ENCODE data around the gene WDR35. TPM values are rescaled to one million over a fixed set of nuclear protein-coding genes. Genes with fewer than 3 reads are reported as not detected.

The WDR35 gene
- 10 to 100 TPM in 1 of 3 donors, 1 to 10 TPM in 2; 8.6 to 10.6 (median 9.0) TPM for total RNA-seq

DNA sequence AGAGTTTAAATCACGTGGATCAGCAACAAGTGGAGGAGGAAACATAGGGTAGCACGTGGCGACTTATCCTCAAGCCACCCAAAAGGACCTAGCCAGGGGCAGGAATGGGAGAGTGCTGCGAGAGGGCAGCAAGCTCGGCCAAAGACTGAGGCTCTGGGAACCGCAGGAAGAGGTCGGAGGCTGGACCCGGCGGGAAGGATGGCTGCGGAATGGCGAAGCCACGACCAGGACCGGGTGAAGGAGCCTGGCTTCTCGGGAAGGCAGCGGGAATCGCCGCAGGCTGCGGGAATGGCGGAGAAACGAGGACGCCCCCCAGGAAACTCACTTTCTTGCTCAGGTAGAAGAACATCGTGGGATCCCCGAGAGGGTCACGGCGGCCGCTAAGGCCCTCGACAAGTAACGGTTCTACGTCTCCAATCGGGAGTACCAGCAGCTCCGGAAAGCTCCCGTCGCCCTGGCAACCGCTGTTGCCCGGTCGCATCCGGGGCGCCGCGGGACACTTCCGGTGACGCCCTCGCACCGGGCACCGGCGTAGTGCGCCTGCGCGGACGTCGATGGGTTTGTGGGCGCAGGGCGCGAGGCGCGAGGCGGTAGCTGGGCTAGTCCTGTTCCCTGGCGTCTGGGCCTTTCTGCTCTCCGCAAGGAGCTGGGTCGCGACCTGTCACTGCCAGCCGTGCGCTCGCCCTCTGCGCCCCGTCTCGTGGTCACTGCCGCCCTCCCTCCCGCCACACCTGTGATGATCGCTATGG is at the start of gene WDR35:
TSS of gene WDR35 (minus strand) at position 439 of the 749 bp plus-strand sequence. CDS start at position 349, 90 bp downstream.
- H3K9me3 Mint-ChIP-seq, result peaks cover 5% of the 10 kb centered on the region
- peaks cover 1% of the 10 kb centered on the region for H3K36me3 Mint-ChIP-seq (ENCODE audit: insufficient read depth)
- H3K4me3 Mint-ChIP-seq, result peak within 1 kb of the TSS; percentile 90
- DNase-seq, result peak; percentile 90
- H3K27me3 Mint-ChIP-seq (ENCODE audit: low read depth), result peaks cover 18% of the 10 kb centered on the region
- peak; percentile 96 for ATAC-seq
- peaks cover 21% of the 10 kb centered on the region for H3K4me1 Mint-ChIP-seq (ENCODE audit: low read depth)

GRCh38 chr2:20037660-20038059 is 47.8 kb upstream of the WDR35 start:
- H3K4me3 Mint-ChIP-seq, result no peak overlapping the region
- no peaks in the 10 kb centered on the region for H3K9me3 Mint-ChIP-seq

GRCh38 chr2:20035955-20036666 is 46.2 kb upstream of the WDR35 start:
- peaks cover 1% of the 10 kb centered on the region for H3K4me1 Mint-ChIP-seq (ENCODE audit: low read depth)
- DNase-seq (no peak), ATAC-seq (no peak)
- H3K4me3 Mint-ChIP-seq, result no peak overlapping the region
- H3K9me3 Mint-ChIP-seq, result no peaks in the 10 kb centered on the region
- H3K36me3 Mint-ChIP-seq (ENCODE audit: insufficient read depth), result peaks cover 60% of the 10 kb centered on the region
- no peaks in the 10 kb centered on the region for H3K27me3 Mint-ChIP-seq (ENCODE audit: low read depth)

More at GRCh38 chr2:20037660-20038059, 47.8 kb upstream of the WDR35 start:
- peaks cover 1% of the 10 kb centered on the region for H3K4me1 Mint-ChIP-seq (ENCODE audit: low read depth)
- H3K36me3 Mint-ChIP-seq (ENCODE audit: insufficient read depth), result peaks cover 45% of the 10 kb centered on the region
- ATAC-seq, result no peak
- DNase-seq, result no peak
- H3K27me3 Mint-ChIP-seq (ENCODE audit: low read depth), result no peaks in the 10 kb centered on the region

GRCh38 chr2:20034821-20035220 is 44.9 kb upstream of the WDR35 start:
- Mint-ChIP-seq H3K4me1 (ENCODE audit: low read depth) (no peaks in the 10 kb centered on the region), H3K27me3 (ENCODE audit: low read depth) (no peaks in the 10 kb centered on the region), H3K9me3 (peaks cover 5% of the 10 kb centered on the region), H3K4me3 (no peak overlapping the region), H3K36me3 (ENCODE audit: insufficient read depth) (peaks cover 71% of the 10 kb centered on the region)
- ATAC-seq (no peak), DNase-seq (no peak)

GRCh38 chr2:20034218-20034617 is 44.3 kb upstream of the WDR35 start:
- Mint-ChIP-seq H3K27me3 (ENCODE audit: low read depth) (no peaks in the 10 kb centered on the region), H3K36me3 (ENCODE audit: insufficient read depth) (peaks cover 77% of the 10 kb centered on the region), H3K9me3 (peaks cover 5% of the 10 kb centered on the region), H3K4me1 (ENCODE audit: low read depth) (no peaks in the 10 kb centered on the region), H3K4me3 (no peak overlapping the region)
- no peak for ATAC-seq
- DNase-seq, result no peak

DNA sequence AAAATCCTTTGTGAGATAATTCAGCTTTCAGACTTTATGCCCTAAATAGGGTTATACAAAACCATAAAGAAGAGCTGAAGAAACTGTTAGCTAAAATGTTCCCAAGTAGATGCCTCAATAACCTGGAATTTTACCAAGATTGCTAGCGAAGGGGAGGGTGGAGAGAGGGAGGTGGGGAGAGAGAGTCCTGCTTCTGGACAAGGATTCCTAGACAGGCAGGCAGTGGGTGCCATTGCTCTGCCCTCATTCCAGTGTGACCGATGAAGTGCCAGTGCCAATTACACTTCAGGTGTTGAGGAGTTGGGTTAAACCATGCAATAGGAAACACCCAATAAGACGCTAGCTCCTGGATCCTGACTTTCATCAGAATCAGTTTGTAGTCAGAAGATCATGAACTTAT is 43.4 kb upstream of the WDR35 start:
- H3K9me3 Mint-ChIP-seq, result peaks cover 5% of the 10 kb centered on the region
- H3K36me3 Mint-ChIP-seq (ENCODE audit: insufficient read depth), result peaks cover 81% of the 10 kb centered on the region
- H3K4me1 Mint-ChIP-seq (ENCODE audit: low read depth), result no peaks in the 10 kb centered on the region
- no peak for ATAC-seq
- DNase-seq, result no peak
- H3K27me3 Mint-ChIP-seq (ENCODE audit: low read depth), result no peaks in the 10 kb centered on the region
- H3K4me3 Mint-ChIP-seq, result no peak overlapping the region

DNA sequence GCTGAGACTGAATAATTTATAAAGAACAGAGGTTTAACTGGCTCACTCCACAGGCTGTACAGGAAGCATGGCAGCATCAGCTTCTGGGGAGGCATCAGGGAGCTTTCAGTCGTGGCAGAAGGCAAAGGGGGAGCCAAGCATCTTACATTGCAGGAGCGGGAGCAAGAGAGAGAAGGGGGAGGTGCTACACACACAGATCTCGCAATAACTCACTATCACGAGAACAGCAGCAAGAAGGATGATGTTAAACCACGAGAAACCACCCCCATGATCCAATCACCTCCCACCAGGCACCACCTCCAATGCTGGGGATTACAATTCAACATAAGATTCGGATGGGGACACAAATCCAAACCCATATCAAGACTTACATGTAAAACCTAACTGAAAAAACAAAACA is 40.3 kb upstream of the WDR35 start:
- H3K36me3 Mint-ChIP-seq (ENCODE audit: insufficient read depth), result peaks cover 66% of the 10 kb centered on the region

DNA sequence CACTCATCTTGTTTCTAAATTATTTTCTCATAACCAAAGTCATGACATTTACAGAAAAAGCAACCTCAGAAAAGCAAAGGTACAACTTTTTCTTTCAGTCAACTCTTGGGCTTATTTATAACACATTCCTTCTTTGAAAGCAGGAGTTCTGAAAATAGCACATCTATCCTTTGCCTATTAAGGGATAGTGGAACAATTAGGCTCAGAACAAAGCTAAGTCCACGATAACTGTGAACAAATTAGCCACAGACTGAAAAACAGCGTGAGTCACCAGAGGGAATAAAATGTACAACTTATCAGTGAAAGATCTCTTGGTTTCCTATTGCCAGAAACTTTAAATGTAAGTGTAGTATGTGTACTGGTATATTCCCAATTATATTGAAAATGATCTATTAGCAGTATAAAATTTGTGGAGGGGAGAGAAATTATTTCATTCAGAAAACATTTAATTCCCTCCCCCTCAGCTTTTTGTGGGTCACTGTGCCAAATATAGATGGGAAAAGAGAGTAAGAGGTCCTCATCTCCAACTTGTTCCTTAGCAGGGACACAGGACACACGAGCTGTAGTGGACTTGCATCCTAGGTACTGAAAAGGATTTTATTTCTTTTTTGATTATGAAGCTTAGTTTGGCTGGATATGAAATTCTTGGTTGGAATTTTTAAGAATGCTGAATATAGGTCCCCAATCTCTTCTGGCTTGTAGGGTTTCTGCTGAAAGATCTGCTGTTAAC is 38.0 kb upstream of the WDR35 start:
- Mint-ChIP-seq H3K36me3 (ENCODE audit: insufficient read depth) (peaks cover 57% of the 10 kb centered on the region), H3K4me3 (no peak overlapping the region), H3K4me1 (ENCODE audit: low read depth) (no peaks in the 10 kb centered on the region), H3K27me3 (ENCODE audit: low read depth) (no peaks in the 10 kb centered on the region), H3K9me3 (peaks cover 5% of the 10 kb centered on the region)
- ATAC-seq, result no peak
- no peak for DNase-seq

More for the DNA sequence above, 40.3 kb upstream of the WDR35 start:
- no peak overlapping the region for H3K4me3 Mint-ChIP-seq
- ATAC-seq (no peak), DNase-seq (no peak)
- no peaks in the 10 kb centered on the region for H3K4me1 Mint-ChIP-seq (ENCODE audit: low read depth)
- no peaks in the 10 kb centered on the region for H3K27me3 Mint-ChIP-seq (ENCODE audit: low read depth)
- H3K9me3 Mint-ChIP-seq, result peaks cover 5% of the 10 kb centered on the region

GRCh38 chr2:20027260-20027677 is 37.4 kb upstream of the WDR35 start:
- Mint-ChIP-seq H3K9me3 (peaks cover 5% of the 10 kb centered on the region), H3K4me1 (ENCODE audit: low read depth) (no peaks in the 10 kb centered on the region), H3K27me3 (ENCODE audit: low read depth) (no peaks in the 10 kb centered on the region), H3K4me3 (no peak overlapping the region), H3K36me3 (ENCODE audit: insufficient read depth) (peaks cover 51% of the 10 kb centered on the region)
- DNase-seq, result no peak
- no peak for ATAC-seq

DNA sequence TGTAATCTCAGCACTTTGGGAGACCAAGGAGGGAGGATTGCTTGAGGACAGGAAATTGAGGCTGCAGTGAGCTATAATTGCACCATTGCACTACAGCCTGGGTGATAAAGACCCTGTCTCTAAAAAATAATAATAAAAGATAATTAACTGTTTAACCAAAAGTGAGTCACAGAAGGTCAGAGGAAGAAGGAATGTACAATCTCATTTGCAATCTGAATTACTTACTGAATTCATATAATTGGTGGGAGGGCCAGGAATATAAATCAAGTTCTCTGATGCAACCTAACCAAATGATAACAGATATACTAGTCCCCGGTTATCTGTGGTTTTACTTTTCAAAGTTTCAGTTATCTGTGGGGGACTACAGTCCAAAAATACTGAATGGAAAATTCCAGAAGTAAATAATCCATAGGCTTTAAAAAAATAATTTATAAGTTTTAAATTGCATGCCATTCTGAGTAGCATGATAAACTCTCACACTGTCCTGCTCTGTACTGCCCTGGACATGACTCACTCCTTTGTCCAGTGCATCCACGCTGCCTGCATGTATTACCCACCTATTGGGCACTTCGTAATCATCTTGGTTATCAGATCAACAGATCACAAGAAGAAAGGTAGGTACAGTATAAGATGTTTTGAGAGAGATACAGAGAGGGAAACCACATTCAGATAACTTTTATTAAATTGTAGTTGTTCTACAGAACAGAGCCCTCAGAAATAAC is 35.3 kb upstream of the WDR35 start:
- ATAC-seq, result no peak
- peaks cover 33% of the 10 kb centered on the region for H3K36me3 Mint-ChIP-seq (ENCODE audit: insufficient read depth)
- no peaks in the 10 kb centered on the region for H3K27me3 Mint-ChIP-seq (ENCODE audit: low read depth)
- no peaks in the 10 kb centered on the region for H3K4me1 Mint-ChIP-seq (ENCODE audit: low read depth)
- DNase-seq, result no peak
- no peak overlapping the region for H3K4me3 Mint-ChIP-seq
- peaks cover 14% of the 10 kb centered on the region for H3K9me3 Mint-ChIP-seq

DNA sequence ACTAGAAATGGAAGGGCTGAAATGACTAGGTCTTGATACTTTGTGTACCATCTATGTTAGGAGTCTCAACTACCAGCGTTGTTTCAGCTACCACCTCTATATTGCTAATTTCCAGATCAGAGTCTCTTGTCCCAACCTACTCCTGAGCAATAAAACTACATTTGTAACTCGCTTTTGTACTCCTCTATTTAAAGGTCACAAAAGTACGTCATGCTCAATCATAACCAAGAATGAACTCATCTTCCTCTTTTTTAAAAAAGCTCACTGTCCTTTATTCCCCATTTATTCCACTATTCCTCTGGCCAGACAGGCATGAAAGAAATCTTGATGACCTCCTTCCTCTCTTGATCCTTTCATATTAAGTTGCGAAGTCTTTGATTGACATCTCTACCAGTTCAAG is 33.8 kb upstream of the WDR35 start:
- Mint-ChIP-seq H3K4me3 (no peak overlapping the region), H3K4me1 (ENCODE audit: low read depth) (no peaks in the 10 kb centered on the region), H3K27me3 (ENCODE audit: low read depth) (no peaks in the 10 kb centered on the region), H3K36me3 (ENCODE audit: insufficient read depth) (peaks cover 18% of the 10 kb centered on the region), H3K9me3 (peaks cover 16% of the 10 kb centered on the region)
- DNase-seq (no peak), ATAC-seq (no peak)

DNA sequence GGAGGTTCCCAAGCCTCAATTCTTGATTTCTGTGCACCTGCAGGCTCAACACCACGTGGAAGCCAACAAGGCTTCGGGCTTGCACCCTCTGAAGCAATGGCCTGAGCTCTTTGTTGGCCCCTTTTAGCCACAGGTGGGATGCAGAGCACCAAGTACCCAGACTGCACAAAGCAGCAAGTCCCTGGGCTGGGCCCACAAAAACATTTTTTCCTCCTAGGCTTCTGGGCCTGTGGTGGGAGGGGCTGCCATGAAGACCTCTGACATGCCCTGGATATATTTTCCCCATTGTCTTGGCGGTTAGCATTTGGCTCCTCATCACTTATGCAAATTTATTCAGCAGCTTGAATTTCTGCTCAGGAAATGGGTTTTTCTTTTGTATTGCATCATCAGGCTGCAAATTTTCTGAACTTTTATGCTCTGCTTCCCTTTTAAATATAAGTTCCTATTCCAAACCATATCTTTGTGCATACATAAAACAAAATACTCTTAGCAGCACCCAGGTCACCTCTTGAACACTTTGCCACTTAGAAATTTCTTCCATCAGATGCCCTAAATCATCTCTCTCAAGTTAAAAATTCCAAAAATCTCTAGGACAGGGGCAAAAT is 31.6 kb upstream of the WDR35 start:
- DNase-seq (no peak), ATAC-seq (no peak)
- no peak overlapping the region for H3K4me3 Mint-ChIP-seq
- no peaks in the 10 kb centered on the region for H3K4me1 Mint-ChIP-seq (ENCODE audit: low read depth)
- H3K27me3 Mint-ChIP-seq (ENCODE audit: low read depth), result no peaks in the 10 kb centered on the region
- H3K9me3 Mint-ChIP-seq, result peaks cover 16% of the 10 kb centered on the region
- peaks cover 3% of the 10 kb centered on the region for H3K36me3 Mint-ChIP-seq (ENCODE audit: insufficient read depth)

- no peak overlapping the region for H3K4me3 Mint-ChIP-seq
- H3K27me3 Mint-ChIP-seq (ENCODE audit: low read depth), result peaks cover 1% of the 10 kb centered on the region
- H3K9me3 Mint-ChIP-seq, result peaks cover 16% of the 10 kb centered on the region
- no peak for ATAC-seq
- H3K4me1 Mint-ChIP-seq (ENCODE audit: low read depth), result no peaks in the 10 kb centered on the region
- peaks cover 3% of the 10 kb centered on the region for H3K36me3 Mint-ChIP-seq (ENCODE audit: insufficient read depth)
- no peak for DNase-seq
Observed at GRCh38 chr2:20019747-20020146, 29.8 kb upstream of the WDR35 start.
